ENCODE data around the gene SCOC.
"Not testable (repeated sequence)": the region's sequence is repeated elsewhere in the genome, so short reads cannot be mapped to it uniquely, and the experiment has no call there.

The SCOC gene

GRCh38 chr4:140363051-140363450 is 10.4 kb upstream of the SCOC start:
- no peak for DNase-seq

GRCh38 chr4:140363558-140363957 is 9.9 kb upstream of the SCOC start:
- DNase-seq = no peak

- no peak for DNase-seq
These were observed 5.7 kb upstream of the SCOC start for GRCh38 chr4:140367738-140368137.

- DNase-seq = no peak
These were observed 4.8 kb upstream of the SCOC start for GRCh38 chr4:140368686-140369085.

- DNase-seq = no peak
These were observed 607 bp upstream of the SCOC start for GRCh38 chr4:140372751-140373327.

GRCh38 chr4:140374130-140374477 is 658 bp downstream of the SCOC start:
- no peak for DNase-seq

- DNase-seq = no peak
These were observed 9.3 kb downstream of the SCOC start for GRCh38 chr4:140382732-140383131.

GRCh38 chr4:140388015-140388414 is 14.6 kb downstream of the SCOC start:
- no peak for DNase-seq

GRCh38 chr4:140395668-140396067 is 22.2 kb downstream of the SCOC start:
- no peak for DNase-seq

GRCh38 chr4:140400111-140400510 is 26.7 kb downstream of the SCOC start:
- DNase-seq = no peak

- DNase-seq = no peak
These were observed 32.8 kb downstream of the SCOC start for GRCh38 chr4:140406292-140406691.

- no peak for DNase-seq
These were observed 35.5 kb downstream of the SCOC start for GRCh38 chr4:140408974-140409373.

GRCh38 chr4:140413130-140413969 is 39.9 kb downstream of the SCOC start:
- DNase-seq = not testable (repeated sequence)

GRCh38 chr4:140423106-140423505 is 49.7 kb downstream of the SCOC start:
- no peak for DNase-seq

GRCh38 chr4:140426610-140427105 is 53.2 kb downstream of the SCOC start:
- no peak for DNase-seq

GRCh38 chr4:140427106-140427918 is 53.9 kb downstream of the SCOC start, which contains the start of gene CLGN:
Gene CLGN (minus strand): TSS chr4:140427648. CDS start chr4:140413078, 14,570 bp downstream.
- peak; percentile 58 for DNase-seq

GRCh38 chr4:140427919-140428471 is 54.5 kb downstream of the SCOC start:
- DNase-seq = no peak
